ENCODE data around the gene PRCC.

PRCC gene

GRCh38 chr1:156814571-156815260 is 47.4 kb downstream of the PRCC start:
- DNase-seq (ENCODE audit: low read depth) = peak; percentile 28

GRCh38 chr1:156815307-156815826 is 48.0 kb downstream of the PRCC start:
- no peak for DNase-seq (ENCODE audit: low read depth)

- DNase-seq (ENCODE audit: low read depth) = no peak
Observed at GRCh38 chr1:156815961-156816422, 48.7 kb downstream of the PRCC start.

- peak; percentile 88 for DNase-seq (ENCODE audit: low read depth)
Observed at GRCh38 chr1:156816561-156817328, 49.4 kb downstream of the PRCC start, which contains the start of gene SH2D2A. Gene SH2D2A, minus strand, starts transcription at chr1:156816848. Its CDS starts 140 bp downstream, at chr1:156816708.

GRCh38 chr1:156821801-156822200 is 54.5 kb downstream of the PRCC start:
- DNase-seq (ENCODE audit: low read depth) = no peak

GRCh38 chr1:156822680-156823079 is 55.3 kb downstream of the PRCC start:
- no peak for DNase-seq (ENCODE audit: low read depth)

GRCh38 chr1:156823210-156823790 is 56.0 kb downstream of the PRCC start:
- DNase-seq (ENCODE audit: low read depth) = no peak

GRCh38 chr1:156826630-156827029 is 59.3 kb downstream of the PRCC start:
- DNase-seq (ENCODE audit: low read depth) = no peak

- no peak for DNase-seq (ENCODE audit: low read depth)
Observed at GRCh38 chr1:156828400-156829124, 61.2 kb downstream of the PRCC start.

- no peak for DNase-seq (ENCODE audit: low read depth)
Observed at GRCh38 chr1:156832434-156832833, 65.1 kb downstream of the PRCC start.

GRCh38 chr1:156833603-156834002 is 66.3 kb downstream of the PRCC start:
- no peak for DNase-seq (ENCODE audit: low read depth)

GRCh38 chr1:156834322-156834721 is 67.0 kb downstream of the PRCC start:
- no peak for DNase-seq (ENCODE audit: low read depth)

GRCh38 chr1:156836041-156836654 is 68.8 kb downstream of the PRCC start:
- DNase-seq (ENCODE audit: low read depth) = no peak

GRCh38 chr1:156836892-156837291 is 69.6 kb downstream of the PRCC start:
- no peak for DNase-seq (ENCODE audit: low read depth)

- no peak for DNase-seq (ENCODE audit: low read depth)
Observed at GRCh38 chr1:156838972-156839371, 71.6 kb downstream of the PRCC start.

GRCh38 chr1:156839426-156840109 is 72.2 kb downstream of the PRCC start:
- DNase-seq (ENCODE audit: low read depth) = no peak

- DNase-seq (ENCODE audit: low read depth) = no peak
Observed at GRCh38 chr1:156840186-156840897, 73.0 kb downstream of the PRCC start.

GRCh38 chr1:156840898-156841279 is 73.6 kb downstream of the PRCC start:
- DNase-seq (ENCODE audit: low read depth) = no peak

GRCh38 chr1:156841295-156841855 is 74.0 kb downstream of the PRCC start:
- no peak for DNase-seq (ENCODE audit: low read depth)

Measured in activated T-helper 1 cell treated with Interleukin-2 at 50 U/mL for 16 hours (primary cell).